HFFc6 (cell line): Measurements from ENCODE around the gene MDFIC. TPM values are rescaled to one million over a fixed set of nuclear protein-coding genes. Genes with fewer than 3 reads are reported as not detected.

Experiments used
- DNase-seq: peaks from one replicate; pipeline ENCODE4 v3.0.0-alpha.2; 2018
- H3K27ac Mint-ChIP-seq: 2 replicates; pipeline ENCODE4 v1.8.0; 2020; ENCODE audit warnings: mild to moderate bottlenecking, mixed read lengths
- H3K27me3 Mint-ChIP-seq: 2 replicates; pipeline ENCODE4 v1.8.0; 2021; ENCODE audit warnings: mild to moderate bottlenecking, moderate library complexity, mixed read lengths; ENCODE audit not compliant: insufficient read depth
- H3K36me3 Mint-ChIP-seq: 2 replicates; pipeline ENCODE4 v1.8.0; 2021; ENCODE audit warnings: low read depth, mixed read lengths
- H3K4me1 Mint-ChIP-seq: 2 replicates; pipeline ENCODE4 v1.8.0; 2020; ENCODE audit warnings: low read depth, mixed read lengths
- H3K4me3 Mint-ChIP-seq: 2 replicates; pipeline ENCODE4 v1.8.0; 2020; ENCODE audit warnings: mild to moderate bottlenecking, moderate library complexity, mixed read lengths
- H3K9me3 Mint-ChIP-seq: 2 replicates; pipeline ENCODE4 v1.8.0; 2020; ENCODE audit warnings: mild to moderate bottlenecking, mixed read lengths
- CTCF ChIP-seq: fragments of 200-600 bp; sonication (generic); IDR thresholded peaks from 2 replicates; pipeline ENCODE4 v1.5.0; 2021; ENCODE audit warnings: antibody characterized with exemption, mild to moderate bottlenecking
- total RNA-seq, 6 experiments: library from RNA; stranded (reverse); fragmentation: NEBNext Ultra II Directional; extraction: Animal tissue kit (Norgen Biotek cat#: 25700); gene quantifications; 2 replicates in 1 of 6; 3 replicates in 5 of 6; pipeline ENCODE4 v1.2.3, GENCODE V29; 2021

Gene MDFIC
- total RNA-seq, 6 experiments from 2014 or later = 33.3 to 57.9 (median 45.5) TPM

GRCh38 chr7:114989531-114989930, 67.6 kb downstream of the MDFIC start:
- peak; percentile 23 for DNase-seq

GRCh38 chr7:114997487-114998404, 75.9 kb downstream of the MDFIC start:
- Mint-ChIP-seq H3K9me3 (no peaks in the 10 kb centered on the region), H3K4me3 (peak overlapping the region; percentile 58), H3K27me3 (peaks cover 2% of the 10 kb centered on the region; the same call in 1 of the 2 replicates), H3K27ac (peak overlapping the region; percentile 57), H3K4me1 (peaks cover 33% of the 10 kb centered on the region), H3K36me3 (peaks cover 36% of the 10 kb centered on the region)
- no peak for TF ChIP-seq CTCF
- no peak for DNase-seq

More at GRCh38 chr7:114989531-114989930, 67.6 kb downstream of the MDFIC start:
- H3K9me3 Mint-ChIP-seq = no peaks in the 10 kb centered on the region
- TF ChIP-seq CTCF = no peak
- H3K27me3 Mint-ChIP-seq = no peaks in the 10 kb centered on the region
- peaks cover 27% of the 10 kb centered on the region for H3K4me1 Mint-ChIP-seq
- no peak overlapping the region for H3K4me3 Mint-ChIP-seq
- peaks cover 19% of the 10 kb centered on the region for H3K36me3 Mint-ChIP-seq
- no peak overlapping the region; the same call in 1 of the 2 replicates for H3K27ac Mint-ChIP-seq

- no peak for DNase-seq
- peaks cover 37% of the 10 kb centered on the region for H3K4me1 Mint-ChIP-seq
- no peaks in the 10 kb centered on the region for H3K27me3 Mint-ChIP-seq
- H3K9me3 Mint-ChIP-seq = no peaks in the 10 kb centered on the region
- no peak overlapping the region for H3K4me3 Mint-ChIP-seq
- peaks cover 20% of the 10 kb centered on the region for H3K36me3 Mint-ChIP-seq
- no peak overlapping the region for H3K27ac Mint-ChIP-seq
- no peak for TF ChIP-seq CTCF
These were observed 82.2 kb downstream of the MDFIC start for GRCh38 chr7:115004121-115004520.

- TF ChIP-seq CTCF = no peak
- no peak overlapping the region for H3K4me3 Mint-ChIP-seq
These were observed 83.4 kb downstream of the MDFIC start for GRCh38 chr7:115005251-115005650.

GRCh38 chr7:115005953-115006352, 84.1 kb downstream of the MDFIC start:
- no peak overlapping the region for H3K27ac Mint-ChIP-seq
- H3K9me3 Mint-ChIP-seq = no peaks in the 10 kb centered on the region
- no peak overlapping the region for H3K4me3 Mint-ChIP-seq
- TF ChIP-seq CTCF = no peak
- DNase-seq = no peak
- H3K4me1 Mint-ChIP-seq = peaks cover 50% of the 10 kb centered on the region
- H3K36me3 Mint-ChIP-seq = peaks cover 20% of the 10 kb centered on the region
- H3K27me3 Mint-ChIP-seq = no peaks in the 10 kb centered on the region

More at GRCh38 chr7:115005251-115005650, 83.4 kb downstream of the MDFIC start:
- Mint-ChIP-seq H3K27me3 (no peaks in the 10 kb centered on the region), H3K36me3 (peaks cover 20% of the 10 kb centered on the region), H3K9me3 (no peaks in the 10 kb centered on the region), H3K27ac (no peak overlapping the region), H3K4me1 (peaks cover 48% of the 10 kb centered on the region)
- DNase-seq = no peak
